Colonic mucosa (tissue), 4 donors: ENCODE measurements around the gene TMED9. TPM values are rescaled to one million over a fixed set of nuclear protein-coding genes. Genes with fewer than 3 reads are reported as not detected.

Source experiments
- DNase-seq: peaks from one replicate; pipeline ENCODE4 v3.0.0-alpha.2; 2020
- H3K27ac ChIP-seq: fragments of 200-600 bp; one replicate; pipeline ENCODE4 v1.8.0; 2021
- H3K27me3 ChIP-seq: fragments of 200-600 bp; one replicate; pipeline ENCODE4 v1.8.0; 2021
- H3K36me3 ChIP-seq: fragments of 200-600 bp; one replicate; pipeline ENCODE4 v1.8.0; 2021
- H3K4me1 ChIP-seq: fragments of 200-600 bp; one replicate; pipeline ENCODE4 v1.8.0; 2021; ENCODE audit warnings: mild to moderate bottlenecking
- H3K4me3 ChIP-seq: fragments of 200-600 bp; one replicate; pipeline ENCODE4 v1.8.0; 2021
- H3K9ac ChIP-seq, 2 donors: one replicate each; pipeline ENCODE4 v1.7.0; 2013; ENCODE audit warnings: control low read depth in 2 of 2, low read depth in 2 of 2, low read length in 2 of 2
- H3K9me3 ChIP-seq: fragments of 200-600 bp; one replicate; pipeline ENCODE4 v1.8.0; 2021
- CTCF ChIP-seq: fragments of 200-600 bp; IDR thresholded peaks from one replicate; pipeline ENCODE4 v1.8.0; 2022; ENCODE audit warnings: antibody characterized with exemption, mild to moderate bottlenecking
- intact Hi-C: fragments of 100-400 bp; cut with DNase I; formaldehyde crosslinking; loops from one replicate; pipeline ENCODE4 v1.14.1; 2022
- total RNA-seq, 2 donors: library from RNA; stranded (reverse); fragmentation: NEBNext Ultra II Directional in 1 of 2; extraction: Animal tissue kit (Norgen Biotek cat#: 25700) in 1 of 2; gene quantifications; one replicate each; pipeline ENCODE4 v1.2.1, GENCODE V29; 2021
- donor health status: healthy.
- donor health status: DM: no; HTN: no; CAD: no.
- donor health status: DM: no; HTN: no; CAD: no.

TMED9 gene
- total RNA-seq, 2 donors from 2014 or later = 187 to 303 TPM

- Histone ChIP-seq H3K36me3 (peaks cover 34% of the 10 kb centered on the region), H3K4me3 (no peak overlapping the region), H3K9ac (no peak overlapping the region), H3K27ac (no peak overlapping the region), H3K9me3 (no peaks in the 10 kb centered on the region), H3K4me1 (peaks cover 10% of the 10 kb centered on the region), H3K27me3 (no peaks in the 10 kb centered on the region)
- intact Hi-C loops = loop anchor here (10.0 kb wide), 1 partner anchor 80 kb away; the partner anchor contains the start of gene DDX41
- TF ChIP-seq CTCF = no peak
- DNase-seq = no peak
These were observed 3.1 kb downstream of the TMED9 start for GRCh38 chr5:177595026-177595585.

- peaks cover 34% of the 10 kb centered on the region for H3K36me3 ChIP-seq
- no peak overlapping the region for H3K4me3 ChIP-seq
- intact Hi-C loops = loop anchor here (10.0 kb wide), 1 partner anchor 81 kb away; the partner anchor contains the start of gene DDX41
- H3K27ac ChIP-seq = no peak overlapping the region
- H3K4me1 ChIP-seq = peaks cover 10% of the 10 kb centered on the region
- no peaks in the 10 kb centered on the region for H3K9me3 ChIP-seq
- H3K9ac ChIP-seq = no peak overlapping the region
- no peaks in the 10 kb centered on the region for H3K27me3 ChIP-seq
- DNase-seq = no peak
- TF ChIP-seq CTCF = no peak
These were observed 4.2 kb downstream of the TMED9 start for GRCh38 chr5:177595991-177596774.

- no peak for TF ChIP-seq CTCF
- no peak overlapping the region for H3K27ac ChIP-seq
- peaks cover 34% of the 10 kb centered on the region for H3K36me3 ChIP-seq
- no peak for DNase-seq
- no peak overlapping the region for H3K4me3 ChIP-seq
- H3K4me1 ChIP-seq = peaks cover 10% of the 10 kb centered on the region
- intact Hi-C loops = loop anchor here (10.0 kb wide), 1 partner anchor 82 kb away; the partner anchor contains the start of gene DDX41
- H3K9ac ChIP-seq = no peak overlapping the region
- H3K27me3 ChIP-seq = no peaks in the 10 kb centered on the region
- no peaks in the 10 kb centered on the region for H3K9me3 ChIP-seq
These were observed 4.8 kb downstream of the TMED9 start for GRCh38 chr5:177596775-177597238.

GRCh38 chr5:177598477-177598876, 6.5 kb downstream of the TMED9 start:
- H3K36me3 ChIP-seq = peaks cover 32% of the 10 kb centered on the region
- no peak overlapping the region for H3K9ac ChIP-seq
- H3K27me3 ChIP-seq = no peaks in the 10 kb centered on the region
- H3K9me3 ChIP-seq = no peaks in the 10 kb centered on the region
- H3K27ac ChIP-seq = no peak overlapping the region
- no peak for TF ChIP-seq CTCF
- DNase-seq = no peak
- peaks cover 1% of the 10 kb centered on the region for H3K4me1 ChIP-seq
- intact Hi-C loops = loop anchor here (10.0 kb wide), 1 partner anchor 84 kb away; the partner anchor contains the start of gene DDX41
- no peak overlapping the region for H3K4me3 ChIP-seq

- peak within 1 kb of the TSS; percentile 85 for H3K27ac ChIP-seq
- intact Hi-C loops = loop anchor here (10.0 kb wide), 1 partner anchor 85 kb away; the partner anchor contains the start of gene DDX41
These were observed 7.9 kb downstream of the TMED9 start, which contains the start of gene B4GALT7 for GRCh38 chr5:177599731-177600507. Gene B4GALT7, plus strand, starts transcription at chr5:177600132. Its CDS starts 79 bp downstream, at chr5:177600211.

More at GRCh38 chr5:177599731-177600507, 7.9 kb downstream of the TMED9 start, which contains the start of gene B4GALT7:
- H3K27me3 ChIP-seq = no peaks in the 10 kb centered on the region
- TF ChIP-seq CTCF = no peak
- no peaks in the 10 kb centered on the region for H3K4me1 ChIP-seq
- peak within 1 kb of the TSS; percentile 68 to 77 for H3K9ac ChIP-seq
- no peaks in the 10 kb centered on the region for H3K9me3 ChIP-seq
- peak within 1 kb of the TSS; percentile 93 for H3K4me3 ChIP-seq
- peak; percentile 83 for DNase-seq
- peaks cover 17% of the 10 kb centered on the region for H3K36me3 ChIP-seq
